Right lobe of liver (tissue), 6 donors: Measurements from ENCODE around the gene MRPS16. TPM values are rescaled to one million over a fixed set of nuclear protein-coding genes. Genes with fewer than 3 reads are reported as not detected.

Experiments used
- ATAC-seq, 4 donors: fragments of 200-7000 bp; cut with Tn5 transposase; one replicate each; pipeline ENCODE4 v1.9.1; 2020; ENCODE audit warnings: mild to moderate bottlenecking in 4 of 4, moderate library complexity in 4 of 4
- DNase-seq, 3 donors: peaks; one replicate each; pipeline ENCODE4 v3.0.0-alpha.2; 2020
- H3K27ac ChIP-seq, 3 donors: fragments of 200-600 bp; one replicate each; pipeline ENCODE4 v1.8.0; 2022
- H3K27me3 ChIP-seq, 2 donors: fragments of 200-600 bp; one replicate each; pipeline ENCODE4 v1.8.0; 2022
- H3K36me3 ChIP-seq, 4 donors: fragments of 200-600 bp; sonication (generic) in 1 of 4; one replicate each; pipeline versions ENCODE4 v1.5.1 to v1.8.0; 2017 to 2022; ENCODE audit warnings: control low read depth in 1 of 4
- H3K4me1 ChIP-seq, 4 donors: fragments of 200-600 bp; sonication (generic) in 1 of 4; one replicate each; pipeline versions ENCODE4 v1.5.1 to v1.8.0; 2017 to 2022; ENCODE audit warnings: control low read depth in 1 of 4
- H3K4me3 ChIP-seq, 3 donors: fragments of 200-600 bp; one replicate each; pipeline ENCODE4 v1.8.0; 2022
- H3K9me3 ChIP-seq, 4 donors: fragments of 200-600 bp; sonication (generic) in 1 of 4; one replicate each; pipeline versions ENCODE4 v1.5.1 to v1.8.0; 2017 to 2022; ENCODE audit warnings: control low read depth in 1 of 4
- CTCF ChIP-seq, 4 donors: fragments of 200-600 bp in 3 of 4; fragments of 450-650 bp in 1 of 4; IDR thresholded peaks; one replicate each; pipeline versions ENCODE4 v1.5.1 to v1.8.0; 2016 to 2022; ENCODE audit warnings: antibody characterized with exemption in 4 of 4, mild to moderate bottlenecking in 2 of 4
- POLR2A ChIP-seq: fragments of 450-650 bp; IDR thresholded peaks from one replicate; pipeline ENCODE4 v1.6.1; 2017; ENCODE audit warnings: antibody characterized with exemption, mild to moderate bottlenecking
- WGBS: methylation state at CpG from one replicate; pipeline ENCODE4 v1.1.6; 2018; ENCODE audit warnings: low coverage, low lambda C conversion rate; ENCODE audit not compliant: insufficient coverage; ENCODE audit errors: missing lambda C conversion rate; 5-methylcytosine and 5-hydroxymethylcytosine counted together
- intact Hi-C, 2 donors: fragments of 100-400 bp; cut with DNase I; formaldehyde crosslinking; loops; one replicate each; pipeline versions ENCODE4 v1.11.2 to v1.14.1; 2022
- long read RNA-seq: library from polyadenylated mRNA; unstranded; transcript quantifications from one replicate; pipeline ENCODE4 v2.0.0, GENCODE V29; 2019
- total RNA-seq, 6 experiments: library from RNA; depleted of rRNA in 2 of 6; stranded (reverse); fragments of >200 nt in 2 of 6; fragmentation: NEBNext Ultra II Directional in 3 of 6; extraction: Animal tissue kit (Norgen Biotek cat#: 25700) in 3 of 6; gene quantifications; one replicate each; pipeline versions ENCODE4 v1.1.0 to v1.2.4, GENCODE V29; 2016 to 2023
- donor health status: DM: no; HTN: yes; CAD: no.
- donor health status: DM: no; HTN: no; CAD: no.
- donor health status: DM: no; HTN: no; CAD: no.
- donor health status: DM: no; HTN: yes; CAD: no.
- donor health status: DM: no; HTN: yes; CAD: no.

The MRPS16 gene
- 10 to 100 TPM; 40.5 to 58.4 (median 48.6) TPM for total RNA-seq
- long read RNA-seq, transcript MRPS16-202 (3 exons, 2,634 nt), result major isoform, 13 of 16 reads
- long read RNA-seq, partial matches to known transcripts, result 1 of 16 reads
- long read RNA-seq, other reads (novel, unspliced or antisense), result 1 of 16 reads

DNA sequence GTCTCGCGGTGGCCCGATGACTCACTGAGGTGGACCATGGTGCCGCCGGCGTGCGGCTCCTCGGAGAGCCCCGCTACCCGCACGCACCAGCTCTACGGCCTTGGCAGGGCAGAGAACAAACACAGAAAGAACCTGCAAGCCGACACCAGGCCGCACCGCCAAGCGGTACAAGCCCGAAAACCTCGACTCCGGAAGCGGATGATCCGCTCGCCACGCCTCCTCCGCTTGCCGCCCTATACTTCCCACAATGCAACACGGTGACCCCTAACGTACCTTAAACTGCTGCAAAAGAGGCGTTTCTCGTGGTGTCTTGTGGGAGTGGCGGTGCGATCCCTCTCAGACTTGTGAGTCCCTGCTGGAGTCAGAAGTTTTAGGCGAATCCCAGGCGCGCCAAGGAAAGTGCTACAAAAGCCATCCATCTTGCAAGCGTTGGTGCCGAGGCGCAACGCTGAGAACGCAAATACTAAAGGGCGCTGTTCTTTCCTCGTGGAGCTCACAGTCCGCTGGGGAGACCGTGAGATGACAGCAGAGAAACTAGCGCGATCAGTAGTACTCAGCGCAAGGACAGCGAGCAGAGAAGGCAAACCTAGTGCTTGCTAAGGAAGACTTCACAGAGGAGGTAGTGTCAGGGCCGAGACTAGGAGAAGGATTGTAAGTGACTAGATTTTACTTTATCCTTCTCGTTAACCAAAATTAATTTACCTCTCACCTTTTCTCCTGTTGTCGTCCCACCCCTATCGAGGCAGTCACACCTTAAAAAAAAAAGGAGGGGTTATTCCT is at the start of gene MRPS16:
Gene MRPS16, minus strand, starts transcription at position 200 of the 780 bp plus-strand sequence. Its CDS starts 162 bp downstream, at position 38.
- Histone ChIP-seq H3K36me3 (peaks cover 0 to 4% (median 0%) of the 10 kb centered on the region in 4 donors), H3K9me3 (no peaks in the 10 kb centered on the region), H3K4me1 (peaks cover 0 to 21% (median 8%) of the 10 kb centered on the region in 4 donors), H3K4me3 (peak within 1 kb of the TSS; percentile 87 to 94 (median 90)), H3K27ac (peak within 1 kb of the TSS; percentile 61 to 83 (median 75)), H3K27me3 (no peaks in the 10 kb centered on the region)
- ATAC-seq (peak; percentile 96 to 98 (median 98)), DNase-seq (peak; percentile 90 to 96 (median 93))
- TF ChIP-seq CTCF (IDR thresholded peaks at IDR 0.05) (no peak), POLR2A (peak; percentile 77)
- 0% methylated on average over 33 of the region's 51 CpGs for WGBS
- intact Hi-C loops, result no loop called here

DNA sequence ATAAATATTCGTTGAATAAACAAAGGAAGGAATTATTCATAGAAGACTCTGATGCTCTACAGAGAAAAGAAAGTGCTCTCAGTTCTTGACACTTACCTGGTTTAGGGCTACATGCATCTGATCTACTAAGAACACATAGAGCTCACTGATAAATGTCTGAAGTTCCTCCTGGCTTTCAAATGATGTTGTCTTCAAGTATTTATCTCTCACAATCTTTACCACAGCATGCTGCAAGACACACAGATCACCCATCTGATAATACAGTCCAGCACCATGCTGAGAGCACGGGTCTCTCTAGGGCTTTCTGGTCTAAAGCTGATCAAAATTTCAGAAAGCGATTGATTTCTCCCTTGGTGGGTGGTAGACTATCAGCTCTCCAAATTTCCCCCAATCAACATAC is 44.5 kb upstream of the MRPS16 start:
- ATAC-seq (no peak), DNase-seq (no peak)
- no peak overlapping the region for H3K4me3 ChIP-seq
- 64% methylated on average over 3 of the region's 3 CpGs for WGBS
- no peak for TF ChIP-seq CTCF (IDR thresholded peaks at IDR 0.05)
- no peak for TF ChIP-seq POLR2A
- H3K27me3 ChIP-seq, result no peaks in the 10 kb centered on the region
- H3K4me1 ChIP-seq, result no peaks in the 10 kb centered on the region
- no peaks in the 10 kb centered on the region for H3K36me3 ChIP-seq
- intact Hi-C loops, result no loop called here
- no peaks in the 10 kb centered on the region for H3K9me3 ChIP-seq
- no peak overlapping the region for H3K27ac ChIP-seq

- DNase-seq, result no peak
- no peaks in the 10 kb centered on the region for H3K36me3 ChIP-seq
- ATAC-seq, result no peak
- H3K4me3 ChIP-seq, result no peak overlapping the region
- no peaks in the 10 kb centered on the region for H3K4me1 ChIP-seq
- no peaks in the 10 kb centered on the region for H3K9me3 ChIP-seq
- WGBS, result 77% methylated on average over 3 of the region's 3 CpGs
- TF ChIP-seq POLR2A (no peak), CTCF (IDR thresholded peaks at IDR 0.05) (no peak)
- H3K27ac ChIP-seq, result no peak overlapping the region
- H3K27me3 ChIP-seq, result no peaks in the 10 kb centered on the region
- intact Hi-C loops, result no loop called here
Measured at GRCh38 chr10:73293461-73293860, 41.0 kb upstream of the MRPS16 start.

DNA sequence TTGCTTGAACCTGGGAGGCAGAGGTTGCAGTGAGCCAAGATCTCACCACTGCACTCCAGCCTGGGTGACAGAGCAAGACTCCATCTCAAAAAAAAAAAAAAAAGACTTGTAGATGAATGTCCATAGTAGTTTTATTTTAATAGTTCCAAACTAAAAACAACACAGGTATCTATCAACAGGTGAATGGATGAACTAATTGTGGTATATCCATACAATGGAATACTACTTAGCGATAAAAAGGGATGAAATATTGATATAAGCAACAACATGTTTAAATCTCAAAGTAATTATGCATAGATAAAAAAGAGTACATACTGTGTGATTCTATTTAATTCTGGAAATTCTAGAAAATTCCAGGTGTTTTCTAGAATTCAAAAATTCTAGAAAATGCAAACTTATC is 37.5 kb upstream of the MRPS16 start:
- TF ChIP-seq CTCF (IDR thresholded peaks at IDR 0.05), result no peak
- no peak for TF ChIP-seq POLR2A
- no peak overlapping the region for H3K4me3 ChIP-seq
- ATAC-seq, result no peak
- no peaks in the 10 kb centered on the region for H3K36me3 ChIP-seq
- H3K27me3 ChIP-seq, result no peaks in the 10 kb centered on the region
- no peaks in the 10 kb centered on the region for H3K4me1 ChIP-seq
- intact Hi-C loops, result no loop called here
- DNase-seq, result no peak
- H3K9me3 ChIP-seq, result no peaks in the 10 kb centered on the region
- no peak overlapping the region for H3K27ac ChIP-seq
- WGBS, result 100% methylated on average over 1 of the region's 1 CpG
